HepG2 (cell line): ENCODE measurements around the gene QRICH2. TPM values are rescaled to one million over a fixed set of nuclear protein-coding genes. Genes with fewer than 3 reads are reported as not detected.
A peak's percentile ranks its signal among the peaks of the same experiment; 100 is the strongest.

Experiments
- BCL6 ChIP-seq: IDR thresholded peaks from 2 replicates; pipeline ENCODE4 v1.6.1; 2016; ENCODE audit warnings: missing genetic modification reagents, missing compliant biosample characterization
- ESRRA ChIP-seq: sonication (generic); formaldehyde crosslinking; IDR thresholded peaks from 2 replicates; pipeline ENCODE4 v1.5.1; 2020; ENCODE audit warnings: mild to moderate bottlenecking, low read depth, missing genetic modification reagents
- FOSL1 ChIP-seq: sonication (generic); formaldehyde crosslinking; IDR thresholded peaks from 2 replicates; pipeline ENCODE4 v1.9.0; 2021; ENCODE audit warnings: missing genetic modification reagents, borderline replicate concordance
- IKZF5 ChIP-seq: IDR thresholded peaks from 2 replicates; pipeline ENCODE4 v1.6.1; 2018; ENCODE audit warnings: missing genetic modification reagents, mild to moderate bottlenecking, missing compliant biosample characterization
- IRF1 ChIP-seq: sonication (generic); formaldehyde crosslinking; IDR thresholded peaks from 2 replicates; pipeline ENCODE4 v1.4.0; 2020; ENCODE audit warnings: low read depth, mild to moderate bottlenecking, missing genetic modification reagents
- IRX3 ChIP-seq: sonication (generic); formaldehyde crosslinking; IDR thresholded peaks from 2 replicates; pipeline ENCODE4 v1.8.1; 2023; ENCODE audit warnings: mild to moderate bottlenecking, low read depth, missing genetic modification reagents, borderline replicate concordance
- NR3C1 ChIP-seq: sonication (generic); formaldehyde crosslinking; IDR thresholded peaks from 2 replicates; pipeline ENCODE4 v1.4.0; 2020; ENCODE audit warnings: missing genetic modification reagents
- RERE ChIP-seq: IDR thresholded peaks from 2 replicates; pipeline ENCODE4 v1.6.1; 2016; ENCODE audit warnings: low read depth, missing genetic modification reagents, missing compliant biosample characterization
- SALL2 ChIP-seq: sonication (generic); formaldehyde crosslinking; IDR thresholded peaks from 2 replicates; pipeline ENCODE4 v1.8.1; 2023; ENCODE audit warnings: mild to moderate bottlenecking, missing genetic modification reagents, inconsistent platforms
- SP4 ChIP-seq: sonication (generic); formaldehyde crosslinking; IDR thresholded peaks from 2 replicates; pipeline ENCODE4 v1.8.1; 2023; ENCODE audit warnings: mild to moderate bottlenecking, missing genetic modification reagents
- SRSF1 ChIP-seq: fragments of 200-400 bp; formaldehyde crosslinking; optimal IDR thresholded peaks from 2 replicates; pipeline ENCODE3; 2017; ENCODE audit warnings: mild to moderate bottlenecking, low read depth, low read length, moderate library complexity
- SRY ChIP-seq: sonication (generic); formaldehyde crosslinking; IDR thresholded peaks from 2 replicates; pipeline ENCODE4 v1.8.0; 2022; ENCODE audit warnings: mild to moderate bottlenecking, missing genetic modification reagents
- TOPORS ChIP-seq: sonication (generic); formaldehyde crosslinking; IDR thresholded peaks from 2 replicates; pipeline ENCODE4 v1.8.0; 2023; ENCODE audit warnings: mild to moderate bottlenecking, missing genetic modification reagents
- ZNF343 ChIP-seq: sonication (generic); formaldehyde crosslinking; IDR thresholded peaks from 2 replicates; pipeline ENCODE4 v1.4.0; 2020; ENCODE audit warnings: mild to moderate bottlenecking, missing genetic modification reagents
- ZNF501 ChIP-seq: sonication (generic); formaldehyde crosslinking; IDR thresholded peaks from 2 replicates; pipeline ENCODE4 v1.5.1; 2020; ENCODE audit warnings: mild to moderate bottlenecking, moderate library complexity, missing genetic modification reagents
- polyA plus RNA-seq, 8 experiments: library from polyadenylated mRNA; depleted of rRNA in 3 of 8; stranded (reverse) in 7 of 8; unstranded in 1 of 8; fragments of >200 nt; fragmentation: Illumina TruSeq in 4 of 8; extraction: Trizol in 4 of 8; gene quantifications; 2 replicates each; pipeline versions ENCODE4 v1.2.1 to v1.2.3, GENCODE V29; 2011 to 2016; ENCODE audit warnings: low read depth in 4 of 8, missing spikeins in 1 of 8, mixed read lengths in 1 of 8; ENCODE audit not compliant: insufficient read depth in 1 of 8
- total RNA-seq, 5 experiments: library from RNA; depleted of rRNA; stranded (reverse); fragments of >200 nt; fragmentation: Illumina TruSeq; extraction: Trizol; gene quantifications; 2 replicates each; pipeline ENCODE4 v1.2.3, GENCODE V29; 2016; ENCODE audit warnings: low read depth in 1 of 5
- TF ChIP-seq, protein P1 (sequence below): sonication (generic); formaldehyde crosslinking; IDR thresholded peaks from 2 replicates; pipeline ENCODE4 v1.8.0; 2022; ENCODE audit warnings: mild to moderate bottlenecking, missing genetic modification reagents, moderate library complexity
- TF ChIP-seq, protein P2 (sequence below): sonication (generic); formaldehyde crosslinking; IDR thresholded peaks from 2 replicates; pipeline ENCODE4 v1.4.0; 2020; ENCODE audit warnings: mild to moderate bottlenecking, missing genetic modification reagents
- TF ChIP-seq, protein P3 (sequence below): sonication (generic); IDR thresholded peaks from 2 replicates; pipeline ENCODE4 v1.6.1; 2016; ENCODE audit warnings: low read depth, borderline replicate concordance

QRICH2 gene
- total and polyA plus RNA-seq, 2 of the 13 experiments (the other 11 are each of a cell fraction or from before 2014, with no cell fraction given): 3.7 to 5.7 TPM

DNA sequence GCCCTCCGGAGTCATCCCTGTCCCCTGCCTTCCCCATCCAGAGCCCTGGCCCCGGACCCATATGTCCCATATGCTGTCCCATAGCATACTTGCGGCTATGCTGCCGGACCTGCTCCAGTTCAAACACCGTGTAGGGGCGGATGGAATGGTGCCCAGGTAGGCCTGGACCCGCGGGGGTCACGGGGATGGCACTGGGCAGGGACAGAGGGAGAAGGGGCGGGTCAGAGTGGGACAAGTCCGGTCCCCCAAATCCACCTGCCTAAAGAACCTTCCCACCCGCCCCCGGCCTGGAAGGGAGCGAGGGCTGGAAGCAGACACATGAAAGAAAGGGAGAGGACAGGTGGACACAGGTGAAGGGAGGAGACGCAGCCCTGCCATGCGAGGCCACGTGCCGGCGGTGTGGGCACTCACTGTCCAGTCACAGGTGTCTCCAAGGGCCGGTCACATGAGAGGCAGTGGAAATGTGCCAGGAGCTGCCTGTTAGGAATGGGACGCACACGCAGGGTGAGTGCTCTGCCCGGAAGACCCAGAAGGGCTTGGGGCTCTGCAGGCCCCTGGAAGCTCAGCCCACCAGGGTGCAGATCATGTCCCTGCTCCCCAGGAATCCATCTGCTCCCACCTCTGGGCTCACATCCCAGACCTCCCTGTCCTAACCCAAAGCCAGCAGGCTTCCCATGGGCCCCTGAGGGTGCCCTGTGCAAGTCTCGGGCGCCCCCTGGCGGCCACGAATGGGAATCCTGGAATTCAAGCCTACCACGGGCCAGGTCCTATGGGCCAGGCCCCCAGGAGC, 28.9 kb downstream of the QRICH2 start (continued):
- TF ChIP-seq, protein P1, sequence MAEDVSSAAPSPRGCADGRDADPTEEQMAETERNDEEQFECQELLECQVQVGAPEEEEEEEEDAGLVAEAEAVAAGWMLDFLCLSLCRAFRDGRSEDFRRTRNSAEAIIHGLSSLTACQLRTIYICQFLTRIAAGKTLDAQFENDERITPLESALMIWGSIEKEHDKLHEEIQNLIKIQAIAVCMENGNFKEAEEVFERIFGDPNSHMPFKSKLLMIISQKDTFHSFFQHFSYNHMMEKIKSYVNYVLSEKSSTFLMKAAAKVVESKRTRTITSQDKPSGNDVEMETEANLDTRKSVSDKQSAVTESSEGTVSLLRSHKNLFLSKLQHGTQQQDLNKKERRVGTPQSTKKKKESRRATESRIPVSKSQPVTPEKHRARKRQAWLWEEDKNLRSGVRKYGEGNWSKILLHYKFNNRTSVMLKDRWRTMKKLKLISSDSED: no peak
- TF ChIP-seq SRY (CRISPR knock-in tag) (no peak), SRSF1 (no peak), ZNF343 (CRISPR knock-in tag) (no peak), ESRRA (CRISPR knock-in tag) (no peak), NR3C1 (CRISPR knock-in tag) (no peak), FOSL1 (CRISPR knock-in tag) (no peak), IKZF5 (CRISPR knock-in tag) (peak; percentile 51; the same call in 1 of the 2 replicates), TOPORS (no peak), IRX3 (CRISPR knock-in tag) (no peak), RERE (CRISPR knock-in tag) (no peak), ZNF501 (CRISPR knock-in tag) (peak; percentile 76; the same call in 1 of the 2 replicates), SP4 (CRISPR knock-in tag) (peak; percentile 29; the same call in 1 of the 2 replicates), BCL6 (CRISPR knock-in tag) (peak; percentile 28; the same call in 1 of the 2 replicates), IRF1 (CRISPR knock-in tag) (no peak), SALL2 (CRISPR knock-in tag) (no peak)
- TF ChIP-seq, protein P2, sequence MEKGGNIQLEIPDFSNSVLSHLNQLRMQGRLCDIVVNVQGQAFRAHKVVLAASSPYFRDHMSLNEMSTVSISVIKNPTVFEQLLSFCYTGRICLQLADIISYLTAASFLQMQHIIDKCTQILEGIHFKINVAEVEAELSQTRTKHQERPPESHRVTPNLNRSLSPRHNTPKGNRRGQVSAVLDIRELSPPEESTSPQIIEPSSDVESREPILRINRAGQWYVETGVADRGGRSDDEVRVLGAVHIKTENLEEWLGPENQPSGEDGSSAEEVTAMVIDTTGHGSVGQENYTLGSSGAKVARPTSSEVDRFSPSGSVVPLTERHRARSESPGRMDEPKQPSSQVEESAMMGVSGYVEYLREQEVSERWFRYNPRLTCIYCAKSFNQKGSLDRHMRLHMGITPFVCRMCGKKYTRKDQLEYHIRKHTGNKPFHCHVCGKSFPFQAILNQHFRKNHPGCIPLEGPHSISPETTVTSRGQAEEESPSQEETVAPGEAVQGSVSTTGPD (CRISPR knock-in tag): no peak
- TF ChIP-seq, protein P3, sequence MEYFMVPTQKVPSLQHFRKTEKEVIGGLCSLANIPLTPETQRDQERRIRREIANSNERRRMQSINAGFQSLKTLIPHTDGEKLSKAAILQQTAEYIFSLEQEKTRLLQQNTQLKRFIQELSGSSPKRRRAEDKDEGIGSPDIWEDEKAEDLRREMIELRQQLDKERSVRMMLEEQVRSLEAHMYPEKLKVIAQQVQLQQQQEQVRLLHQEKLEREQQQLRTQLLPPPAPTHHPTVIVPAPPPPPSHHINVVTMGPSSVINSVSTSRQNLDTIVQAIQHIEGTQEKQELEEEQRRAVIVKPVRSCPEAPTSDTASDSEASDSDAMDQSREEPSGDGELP: no peak
